ENCODE measurements around the gene XK. TPM values are rescaled to one million over a fixed set of nuclear protein-coding genes. Genes with fewer than 3 reads are reported as not detected.

Gene XK, protein sequence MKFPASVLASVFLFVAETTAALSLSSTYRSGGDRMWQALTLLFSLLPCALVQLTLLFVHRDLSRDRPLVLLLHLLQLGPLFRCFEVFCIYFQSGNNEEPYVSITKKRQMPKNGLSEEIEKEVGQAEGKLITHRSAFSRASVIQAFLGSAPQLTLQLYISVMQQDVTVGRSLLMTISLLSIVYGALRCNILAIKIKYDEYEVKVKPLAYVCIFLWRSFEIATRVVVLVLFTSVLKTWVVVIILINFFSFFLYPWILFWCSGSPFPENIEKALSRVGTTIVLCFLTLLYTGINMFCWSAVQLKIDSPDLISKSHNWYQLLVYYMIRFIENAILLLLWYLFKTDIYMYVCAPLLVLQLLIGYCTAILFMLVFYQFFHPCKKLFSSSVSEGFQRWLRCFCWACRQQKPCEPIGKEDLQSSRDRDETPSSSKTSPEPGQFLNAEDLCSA
- total RNA-seq (1 to 10 TPM; 3.2 to 8.9 (median 3.8) TPM), polyA plus RNA-seq (1 to 10 TPM in 2 of 3 donors, under 1 TPM in 1; 0.94 to 4.8 (median 1.5) TPM)
- long read RNA-seq, donor 1, result 0 reads
- long read RNA-seq, donor 2, full-length matches to known transcripts, result 7 of 9 reads
- long read RNA-seq, donor 2, partial matches to known transcripts, result 2 of 9 reads
- long read RNA-seq, donor 2, other reads (novel, unspliced or antisense), result 0 of 9 reads

DNA sequence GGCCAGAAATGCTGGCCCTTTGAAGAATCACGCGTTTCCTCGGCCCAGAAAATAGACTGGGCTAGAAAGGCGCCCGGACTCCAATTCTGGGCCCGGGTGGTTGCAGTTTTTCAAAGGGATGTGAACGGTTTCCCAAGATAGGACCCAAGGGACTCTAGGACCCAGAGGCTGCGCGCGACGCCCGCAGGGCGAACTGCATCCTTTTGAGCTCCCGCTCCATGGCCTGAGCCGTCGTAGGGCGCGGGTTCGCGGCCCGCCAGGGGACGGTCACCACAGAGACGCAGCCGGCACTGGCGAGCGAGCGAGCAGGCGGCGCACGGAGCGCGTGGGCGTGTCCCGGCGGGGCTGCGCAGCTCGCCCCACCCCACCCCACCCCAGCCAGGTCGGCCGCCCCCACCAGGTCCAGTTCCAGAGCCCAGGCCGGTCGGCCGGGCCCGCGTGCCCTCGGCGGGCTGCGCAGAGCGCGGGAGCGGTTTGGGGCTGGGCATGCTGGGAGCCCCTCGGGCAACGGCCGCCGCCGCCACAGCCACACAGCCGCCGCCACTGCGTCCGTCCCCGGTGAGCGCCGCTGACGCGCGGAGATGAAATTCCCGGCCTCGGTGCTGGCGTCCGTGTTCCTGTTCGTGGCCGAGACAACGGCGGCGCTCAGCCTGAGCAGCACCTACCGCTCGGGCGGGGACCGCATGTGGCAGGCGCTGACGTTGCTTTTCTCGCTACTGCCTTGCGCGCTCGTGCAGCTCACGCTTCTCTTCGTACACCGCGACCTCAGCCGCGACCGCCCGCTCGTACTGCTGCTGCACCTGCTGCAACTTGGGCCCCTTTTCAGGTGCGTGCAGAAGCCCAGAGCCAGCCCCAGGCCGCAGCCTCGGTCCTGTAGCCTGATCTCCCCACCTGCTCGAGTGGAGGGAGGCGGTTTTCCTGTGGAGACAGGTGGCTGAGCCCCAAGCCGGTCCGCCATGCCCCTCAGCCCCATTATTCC is at the start of gene XK:
Gene XK (plus strand): TSS at position 411 of the 979 bp plus-strand sequence. CDS start 171 bp downstream, at position 582.
- Histone ChIP-seq H3K36me3 (ENCODE audit: insufficient read depth in 1 of 2, low read depth in 1 of 2) (no peaks in the 10 kb centered on the region), H3K4me3 (peak within 1 kb of the TSS; percentile 67), H3K27ac (peak within 1 kb of the TSS; percentile 85), H3K4me1 (no peaks in the 10 kb centered on the region), H3K9me3 (no peaks in the 10 kb centered on the region), H3K27me3 (ENCODE audit: insufficient read depth in 3 of 3, low read length in 2 of 3) (no peaks in the 10 kb centered on the region)
- ATAC-seq (peak; percentile 80 to 84 (median 82)), DNase-seq (peak; percentile 51 to 79)
- TF ChIP-seq CTCF (IDR thresholded peaks at IDR 0.05), result no peak
- WGBS, 3 donors, result 2 to 29% (median 6%) methylated on average over 46 to 100 of the region's 100 CpGs
- intact Hi-C loops (cut with DNase I), result loop anchor here in 1 of 2 donors (10.0 kb wide), 1 partner anchor 161 kb away; no protein-coding TSS in a partner anchor

DNA sequence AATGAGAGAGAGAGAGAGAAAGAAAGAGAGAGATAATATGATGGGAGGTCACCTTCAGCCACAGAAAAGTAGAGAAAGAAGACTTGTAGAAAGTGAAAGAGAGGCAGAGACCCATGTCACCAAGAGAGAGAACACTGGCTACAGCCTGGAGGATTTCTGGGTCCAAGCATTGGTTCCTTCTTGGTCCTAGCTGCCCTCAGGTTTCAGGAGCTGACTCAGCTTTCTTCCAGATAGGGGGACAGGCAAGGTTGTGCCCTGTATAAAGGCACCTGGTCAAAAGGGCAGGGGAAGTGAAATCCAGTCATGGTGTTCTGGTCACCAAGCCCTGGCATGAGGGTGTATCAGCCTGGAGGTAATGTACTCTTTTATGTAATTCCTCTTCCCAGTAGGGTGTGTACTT is 47.5 kb upstream of the XK start:
- Histone ChIP-seq H3K9me3 (no peaks in the 10 kb centered on the region), H3K27ac (no peak overlapping the region), H3K4me1 (no peaks in the 10 kb centered on the region), H3K4me3 (no peak overlapping the region), H3K27me3 (ENCODE audit: insufficient read depth in 3 of 3, low read length in 2 of 3) (peaks cover 0 to 6% (median 0%) of the 10 kb centered on the region in 3 donors), H3K36me3 (ENCODE audit: insufficient read depth in 1 of 2, low read depth in 1 of 2) (no peaks in the 10 kb centered on the region)
- no peak for TF ChIP-seq CTCF (IDR thresholded peaks at IDR 0.05)
- intact Hi-C loops (cut with DNase I), result no loop called here
- ATAC-seq (no peak), DNase-seq (no peak)

DNA sequence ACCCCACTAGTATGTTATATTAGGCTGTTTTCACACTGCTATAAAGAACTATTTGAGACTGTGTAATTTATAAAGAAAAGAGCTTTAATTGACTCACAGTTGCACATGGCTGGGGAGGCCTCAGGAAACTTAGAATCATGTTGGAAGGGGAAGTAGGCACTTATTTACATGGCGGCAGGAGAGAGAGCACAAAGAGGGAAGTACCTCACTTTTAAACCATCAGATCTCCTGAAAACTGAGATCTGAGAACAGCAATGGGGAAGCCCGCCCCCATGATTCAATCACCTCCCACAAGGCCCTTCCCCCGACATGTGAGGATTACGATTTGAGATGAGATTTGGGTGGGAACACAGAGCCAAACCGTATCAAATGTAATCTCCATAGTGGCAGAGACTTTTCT is 45.4 kb upstream of the XK start:
- 65 to 80% (median 77%) methylated on average over 5 of the region's 5 CpGs for WGBS, 3 donors
- no peak for DNase-seq
- no peak for ATAC-seq
- Histone ChIP-seq H3K36me3 (ENCODE audit: insufficient read depth in 1 of 2, low read depth in 1 of 2) (no peaks in the 10 kb centered on the region), H3K27me3 (ENCODE audit: insufficient read depth in 3 of 3, low read length in 2 of 3) (peaks cover 0 to 6% (median 0%) of the 10 kb centered on the region in 3 donors), H3K4me3 (no peak overlapping the region), H3K9me3 (no peaks in the 10 kb centered on the region), H3K4me1 (no peaks in the 10 kb centered on the region), H3K27ac (no peak overlapping the region)
- TF ChIP-seq CTCF (IDR thresholded peaks at IDR 0.05), result no peak
- intact Hi-C loops (cut with DNase I), result no loop called here

- H3K9me3 ChIP-seq, result no peaks in the 10 kb centered on the region
- H3K4me1 ChIP-seq, result no peaks in the 10 kb centered on the region
- no peak for TF ChIP-seq CTCF (IDR thresholded peaks at IDR 0.05)
- H3K27ac ChIP-seq, result no peak overlapping the region
- H3K4me3 ChIP-seq, result no peak overlapping the region
- no peak for ATAC-seq
- no peaks in the 10 kb centered on the region for H3K27me3 ChIP-seq (ENCODE audit: insufficient read depth in 3 of 3, low read length in 2 of 3)
- H3K36me3 ChIP-seq (ENCODE audit: insufficient read depth in 1 of 2, low read depth in 1 of 2), result no peaks in the 10 kb centered on the region
- 48 to 81% (median 77%) methylated on average over 3 of the region's 3 CpGs for WGBS, 3 donors
- intact Hi-C loops (cut with DNase I), result no loop called here
- no peak for DNase-seq
Observed at GRCh38 chrX:37641859-37642258, 43.7 kb upstream of the XK start.

Measured in psoas muscle (tissue), 8 donors.